NCI-H187 (cell line): ENCODE results near the gene SNTB2.
A peak's percentile ranks its signal among the peaks of the same experiment; 100 is the strongest.

Experiments
- DNase-seq, 2 experiments: peaks; one replicate each; lab custom pipeline; 2025; lab: John Stamatoyannopoulos, UW

The SNTB2 gene

GRCh38 chr16:69180011-69180338 is 7.0 kb upstream of the SNTB2 start:
- DNase-seq: no peak

GRCh38 chr16:69182730-69183416 is 4.1 kb upstream of the SNTB2 start:
- DNase-seq: no peak

- DNase-seq: peak in 1 of 2 experiments; percentile 2
Measured at GRCh38 chr16:69187446-69188235, 677 bp downstream of the SNTB2 start.

GRCh38 chr16:69188236-69188549 is 1.2 kb downstream of the SNTB2 start:
- DNase-seq: no peak

GRCh38 chr16:69188716-69189115 is 1.8 kb downstream of the SNTB2 start:
- no peak for DNase-seq

GRCh38 chr16:69190046-69190588 is 3.2 kb downstream of the SNTB2 start:
- no peak for DNase-seq

- DNase-seq: no peak
Measured at GRCh38 chr16:69190598-69190997, 3.6 kb downstream of the SNTB2 start.

GRCh38 chr16:69191136-69191535 is 4.2 kb downstream of the SNTB2 start:
- no peak for DNase-seq

GRCh38 chr16:69193855-69194254 is 6.9 kb downstream of the SNTB2 start:
- no peak for DNase-seq

- no peak for DNase-seq
Measured at GRCh38 chr16:69194488-69194887, 7.5 kb downstream of the SNTB2 start.

GRCh38 chr16:69195369-69196029 is 8.5 kb downstream of the SNTB2 start:
- peak; percentile 2 to 6 for DNase-seq

GRCh38 chr16:69197573-69197972 is 10.6 kb downstream of the SNTB2 start:
- DNase-seq: no peak

GRCh38 chr16:69199382-69199781 is 12.4 kb downstream of the SNTB2 start:
- DNase-seq: no peak

- DNase-seq: no peak
Measured at GRCh38 chr16:69201291-69201690, 14.3 kb downstream of the SNTB2 start.

GRCh38 chr16:69201787-69202186 is 14.8 kb downstream of the SNTB2 start:
- DNase-seq: no peak

- no peak for DNase-seq
Measured at GRCh38 chr16:69204172-69204571, 17.2 kb downstream of the SNTB2 start.

- DNase-seq: no peak
Measured at GRCh38 chr16:69209735-69210134, 22.8 kb downstream of the SNTB2 start.

GRCh38 chr16:69217433-69217832 is 30.5 kb downstream of the SNTB2 start:
- DNase-seq: no peak

- no peak for DNase-seq
Measured at GRCh38 chr16:69219279-69219678, 32.3 kb downstream of the SNTB2 start.

GRCh38 chr16:69223882-69224281 is 36.9 kb downstream of the SNTB2 start:
- DNase-seq: no peak

- no peak for DNase-seq
Measured at GRCh38 chr16:69225121-69225520, 38.2 kb downstream of the SNTB2 start.

- DNase-seq: no peak
Measured at GRCh38 chr16:69233124-69233523, 46.2 kb downstream of the SNTB2 start.

GRCh38 chr16:69234460-69234859 is 47.5 kb downstream of the SNTB2 start:
- no peak for DNase-seq
